ENCODE results near the gene PAK4. TPM values are rescaled to one million over a fixed set of nuclear protein-coding genes. Genes with fewer than 3 reads are reported as not detected.

Gene PAK4
- total RNA-seq, 2 donors from 2014 or later, result 63.9 to 68.1 TPM

DNA sequence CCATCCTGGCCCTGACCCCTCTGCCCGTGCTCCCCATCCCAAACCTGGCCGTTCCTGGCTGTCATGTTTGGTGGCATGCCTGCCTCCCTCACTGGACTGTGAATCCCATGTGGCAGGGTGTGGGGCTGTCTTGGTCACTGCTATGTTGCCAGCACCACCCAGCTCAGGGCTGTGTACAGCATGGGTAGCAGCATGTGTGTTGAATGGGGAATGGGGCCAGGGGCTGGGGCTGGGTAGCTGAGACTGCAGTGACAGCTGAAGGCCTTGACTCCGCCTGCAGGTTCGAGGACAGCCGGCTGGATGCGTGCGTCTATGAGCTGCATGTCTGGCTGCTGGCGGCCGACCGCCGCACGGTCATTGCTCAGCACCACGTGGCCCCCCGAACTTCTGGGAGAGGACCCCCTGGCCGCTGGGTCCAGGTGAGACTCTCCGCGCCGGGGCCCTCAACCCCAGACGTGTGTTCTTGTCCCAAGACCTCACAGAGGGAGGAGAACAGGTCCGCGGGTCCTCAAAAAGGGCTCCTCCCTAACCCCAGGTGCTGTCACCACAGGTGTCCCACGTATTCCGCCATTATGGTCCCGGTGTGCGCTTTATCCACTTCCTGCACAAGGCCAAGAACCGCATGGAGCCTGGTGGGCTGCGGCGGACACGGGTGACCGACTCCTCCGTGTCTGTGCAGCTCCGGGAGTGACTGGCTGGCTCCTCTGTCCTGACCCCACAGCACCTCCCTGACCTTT, 74.6 kb downstream of the PAK4 start:
- Mint-ChIP-seq H3K27me3 (ENCODE audit: insufficient read depth) (peaks cover 88% of the 10 kb centered on the region), H3K27ac (peak overlapping the region; percentile 27), H3K9me3 (no peaks in the 10 kb centered on the region), H3K4me1 (peaks cover 2% of the 10 kb centered on the region), H3K4me3 (no peak overlapping the region), H3K36me3 (ENCODE audit: low read depth) (no peaks in the 10 kb centered on the region)
- H3K36me3 ChIP-seq (ENCODE audit: control insufficient read depth, insufficient read depth, low read length), result no peaks in the 10 kb centered on the region
- no peak overlapping the region for H3K27ac ChIP-seq (ENCODE audit: low read depth, low read length)
- H3K27me3 ChIP-seq (ENCODE audit: control insufficient read depth, insufficient read depth, low read length, poor library complexity, severe bottlenecking), result peaks cover 67% of the 10 kb centered on the region
- no peaks in the 10 kb centered on the region for H3K4me1 ChIP-seq (ENCODE audit: control insufficient read depth, insufficient read depth, low read length)
- no peak for DNase-seq
- no peak overlapping the region for H3K9ac ChIP-seq (ENCODE audit: extremely low read depth, low read length, poor library complexity, severe bottlenecking)
- TF ChIP-seq, protein P1, sequence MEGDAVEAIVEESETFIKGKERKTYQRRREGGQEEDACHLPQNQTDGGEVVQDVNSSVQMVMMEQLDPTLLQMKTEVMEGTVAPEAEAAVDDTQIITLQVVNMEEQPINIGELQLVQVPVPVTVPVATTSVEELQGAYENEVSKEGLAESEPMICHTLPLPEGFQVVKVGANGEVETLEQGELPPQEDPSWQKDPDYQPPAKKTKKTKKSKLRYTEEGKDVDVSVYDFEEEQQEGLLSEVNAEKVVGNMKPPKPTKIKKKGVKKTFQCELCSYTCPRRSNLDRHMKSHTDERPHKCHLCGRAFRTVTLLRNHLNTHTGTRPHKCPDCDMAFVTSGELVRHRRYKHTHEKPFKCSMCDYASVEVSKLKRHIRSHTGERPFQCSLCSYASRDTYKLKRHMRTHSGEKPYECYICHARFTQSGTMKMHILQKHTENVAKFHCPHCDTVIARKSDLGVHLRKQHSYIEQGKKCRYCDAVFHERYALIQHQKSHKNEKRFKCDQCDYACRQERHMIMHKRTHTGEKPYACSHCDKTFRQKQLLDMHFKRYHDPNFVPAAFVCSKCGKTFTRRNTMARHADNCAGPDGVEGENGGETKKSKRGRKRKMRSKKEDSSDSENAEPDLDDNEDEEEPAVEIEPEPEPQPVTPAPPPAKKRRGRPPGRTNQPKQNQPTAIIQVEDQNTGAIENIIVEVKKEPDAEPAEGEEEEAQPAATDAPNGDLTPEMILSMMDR (conservative IDR thresholded peaks at IDR 0.05), result no peak
- 86 to 93% methylated on average over 21 to 32 of the region's 32 CpGs for WGBS, 2 experiments (ENCODE audit: insufficient coverage in 1 of 2, insufficient read length in 1 of 2)
- no peaks in the 10 kb centered on the region for H3K9me3 ChIP-seq (ENCODE audit: control insufficient read depth, low read length)
- no peak overlapping the region for H3K4me3 ChIP-seq (ENCODE audit: low read length)

DNA sequence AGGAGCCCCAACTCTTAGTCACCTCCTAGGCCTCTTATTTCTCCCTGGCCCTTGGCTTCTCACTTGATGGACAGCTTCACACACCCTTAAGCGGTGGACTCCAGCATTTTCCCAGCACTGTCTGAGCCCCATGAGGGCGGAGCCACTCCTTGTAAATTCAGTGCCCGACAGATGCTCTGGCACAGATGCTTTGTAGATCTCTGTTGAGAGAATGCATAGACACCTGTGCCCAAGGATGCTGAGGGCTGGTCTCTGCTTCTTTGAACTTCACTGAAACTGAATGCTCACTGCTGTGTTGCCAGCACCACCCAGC, 75.2 kb downstream of the PAK4 start:
- H3K27me3 ChIP-seq (ENCODE audit: control insufficient read depth, insufficient read depth, low read length, poor library complexity, severe bottlenecking), result peaks cover 62% of the 10 kb centered on the region
- Mint-ChIP-seq H3K27me3 (ENCODE audit: insufficient read depth) (peaks cover 88% of the 10 kb centered on the region), H3K4me1 (peaks cover 2% of the 10 kb centered on the region)

DNA sequence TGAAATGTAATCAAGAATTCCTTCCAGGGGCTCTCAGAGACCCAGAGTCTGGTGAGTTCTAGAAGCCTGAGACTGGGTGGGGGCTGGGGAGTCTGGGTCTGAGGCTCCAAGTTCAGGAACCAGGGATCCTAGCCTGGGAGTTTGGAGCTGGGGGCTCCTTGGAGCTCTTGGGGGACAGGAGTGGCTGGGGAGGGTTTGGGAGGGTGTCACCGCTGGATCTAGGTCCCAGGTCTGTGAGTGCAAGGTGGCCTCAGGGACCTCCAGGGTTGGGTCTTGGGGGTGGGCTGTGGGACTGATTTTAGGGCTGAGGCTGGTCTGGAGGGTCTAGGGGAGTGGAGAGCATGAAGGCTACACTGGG, 77.4 kb downstream of the PAK4 start:
- no peak overlapping the region for H3K4me3 Mint-ChIP-seq
- Histone ChIP-seq H3K4me3 (ENCODE audit: low read length) (no peak overlapping the region), H3K27ac (ENCODE audit: low read depth, low read length) (no peak overlapping the region), H3K36me3 (ENCODE audit: control insufficient read depth, insufficient read depth, low read length) (no peaks in the 10 kb centered on the region), H3K9me3 (ENCODE audit: control insufficient read depth, low read length) (no peaks in the 10 kb centered on the region), H3K27me3 (ENCODE audit: control insufficient read depth, insufficient read depth, low read length, poor library complexity, severe bottlenecking) (peaks cover 40% of the 10 kb centered on the region), H3K4me1 (ENCODE audit: control insufficient read depth, insufficient read depth, low read length) (no peaks in the 10 kb centered on the region), H3K9ac (ENCODE audit: extremely low read depth, low read length, poor library complexity, severe bottlenecking) (no peak overlapping the region)
- no peak overlapping the region for H3K27ac Mint-ChIP-seq
- 95% methylated on average over 1 of the region's 1 CpG; no CpG with 5 or more reads in 1 of the 2 experiments for WGBS, 2 experiments (ENCODE audit: insufficient coverage in 1 of 2, insufficient read length in 1 of 2)
- no peak for DNase-seq
- H3K36me3 Mint-ChIP-seq (ENCODE audit: low read depth), result no peaks in the 10 kb centered on the region
- TF ChIP-seq, protein P1 (conservative IDR thresholded peaks at IDR 0.05), result no peak
- no peaks in the 10 kb centered on the region for H3K9me3 Mint-ChIP-seq
- H3K4me1 Mint-ChIP-seq, result no peaks in the 10 kb centered on the region
- H3K27me3 Mint-ChIP-seq (ENCODE audit: insufficient read depth), result peaks cover 73% of the 10 kb centered on the region

More for the DNA sequence above, 75.2 kb downstream of the PAK4 start:
- Histone ChIP-seq H3K36me3 (ENCODE audit: control insufficient read depth, insufficient read depth, low read length) (no peaks in the 10 kb centered on the region), H3K4me3 (ENCODE audit: low read length) (no peak overlapping the region), H3K9ac (ENCODE audit: extremely low read depth, low read length, poor library complexity, severe bottlenecking) (no peak overlapping the region), H3K4me1 (ENCODE audit: control insufficient read depth, insufficient read depth, low read length) (no peaks in the 10 kb centered on the region), H3K27ac (ENCODE audit: low read depth, low read length) (no peak overlapping the region), H3K9me3 (ENCODE audit: control insufficient read depth, low read length) (no peaks in the 10 kb centered on the region)
- DNase-seq, result no peak
- TF ChIP-seq, protein P1 (conservative IDR thresholded peaks at IDR 0.05), result no peak
- Mint-ChIP-seq H3K36me3 (ENCODE audit: low read depth) (no peaks in the 10 kb centered on the region), H3K4me3 (no peak overlapping the region), H3K27ac (peak overlapping the region; percentile 27), H3K9me3 (no peaks in the 10 kb centered on the region)
- 77 to 87% methylated on average over 3 of the region's 3 CpGs for WGBS, 2 experiments (ENCODE audit: insufficient coverage in 1 of 2, insufficient read length in 1 of 2)
